ENCODE results near the gene DIP2C.
"Not testable (repeated sequence)": the region's sequence is repeated elsewhere in the genome, so short reads cannot be mapped to it uniquely, and the experiment has no call there.

The DIP2C gene

GRCh38 chr10:326894-327635 is 362.4 kb downstream of the DIP2C start:
- in situ Hi-C loops (cut with HindIII; ENCODE audit: low pct_ligation_motif_present, low sequenced_read_pairs) = no loop called here
- Histone ChIP-seq H3K36me3 (replicated peaks) (peaks cover 7% of the 10 kb centered on the region), H3K27ac (no peak overlapping the region), H3K27me3 (replicated peaks) (no peaks in the 10 kb centered on the region), H3K4me3 (ENCODE audit: low read depth, low read length) (no peak overlapping the region)
- TF ChIP-seq CTCF (IDR thresholded peaks at IDR 0.05; ENCODE audit: low read depth, low read length, missing control alignments) = no peak
- no peak for DNase-seq

GRCh38 chr10:326350-326749 is 363.1 kb downstream of the DIP2C start:
- no peak overlapping the region for H3K4me3 ChIP-seq (ENCODE audit: low read depth, low read length)
- no peak overlapping the region for H3K27ac ChIP-seq
- in situ Hi-C loops (cut with HindIII; ENCODE audit: low pct_ligation_motif_present, low sequenced_read_pairs) = no loop called here
- H3K36me3 ChIP-seq (replicated peaks) = peaks cover 7% of the 10 kb centered on the region
- DNase-seq = no peak
- TF ChIP-seq CTCF (IDR thresholded peaks at IDR 0.05; ENCODE audit: low read depth, low read length, missing control alignments) = no peak
- H3K27me3 ChIP-seq (replicated peaks) = no peaks in the 10 kb centered on the region

GRCh38 chr10:325282-325681 is 364.2 kb downstream of the DIP2C start:
- Histone ChIP-seq H3K27me3 (replicated peaks) (no peaks in the 10 kb centered on the region), H3K4me3 (ENCODE audit: low read depth, low read length) (no peak overlapping the region), H3K27ac (no peak overlapping the region), H3K36me3 (replicated peaks) (peaks cover 7% of the 10 kb centered on the region)
- no peak for TF ChIP-seq CTCF (IDR thresholded peaks at IDR 0.05; ENCODE audit: low read depth, low read length, missing control alignments)
- no peak for DNase-seq
- in situ Hi-C loops (cut with HindIII; ENCODE audit: low pct_ligation_motif_present, low sequenced_read_pairs) = no loop called here

DNA sequence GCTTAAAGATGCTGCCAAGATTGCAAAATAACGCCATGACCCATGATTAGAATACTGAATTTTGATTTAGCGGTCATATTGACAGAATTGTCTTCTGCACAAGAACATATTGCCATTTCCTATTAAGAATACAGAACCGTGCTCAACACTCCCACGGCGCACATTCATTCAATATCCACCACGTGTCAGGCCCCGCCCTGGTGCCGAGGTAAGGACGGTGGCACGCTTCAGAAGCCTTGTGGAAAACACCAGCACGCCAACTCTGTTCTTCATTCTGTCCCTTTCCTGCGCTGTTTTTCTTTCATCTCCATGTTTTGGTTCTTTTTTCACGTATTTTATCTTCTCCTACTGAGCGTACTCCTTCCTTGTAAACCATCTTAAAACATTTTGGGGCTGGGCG is 364.9 kb downstream of the DIP2C start:
- no peak overlapping the region for H3K4me3 ChIP-seq (ENCODE audit: low read depth, low read length)
- H3K27me3 ChIP-seq (replicated peaks) = no peaks in the 10 kb centered on the region
- peak overlapping the region; percentile 89 for H3K27ac ChIP-seq
- TF ChIP-seq CTCF (IDR thresholded peaks at IDR 0.05; ENCODE audit: low read depth, low read length, missing control alignments) = no peak
- peaks cover 7% of the 10 kb centered on the region for H3K36me3 ChIP-seq (replicated peaks)
- in situ Hi-C loops (cut with HindIII; ENCODE audit: low pct_ligation_motif_present, low sequenced_read_pairs) = no loop called here
- DNase-seq = no peak

DNA sequence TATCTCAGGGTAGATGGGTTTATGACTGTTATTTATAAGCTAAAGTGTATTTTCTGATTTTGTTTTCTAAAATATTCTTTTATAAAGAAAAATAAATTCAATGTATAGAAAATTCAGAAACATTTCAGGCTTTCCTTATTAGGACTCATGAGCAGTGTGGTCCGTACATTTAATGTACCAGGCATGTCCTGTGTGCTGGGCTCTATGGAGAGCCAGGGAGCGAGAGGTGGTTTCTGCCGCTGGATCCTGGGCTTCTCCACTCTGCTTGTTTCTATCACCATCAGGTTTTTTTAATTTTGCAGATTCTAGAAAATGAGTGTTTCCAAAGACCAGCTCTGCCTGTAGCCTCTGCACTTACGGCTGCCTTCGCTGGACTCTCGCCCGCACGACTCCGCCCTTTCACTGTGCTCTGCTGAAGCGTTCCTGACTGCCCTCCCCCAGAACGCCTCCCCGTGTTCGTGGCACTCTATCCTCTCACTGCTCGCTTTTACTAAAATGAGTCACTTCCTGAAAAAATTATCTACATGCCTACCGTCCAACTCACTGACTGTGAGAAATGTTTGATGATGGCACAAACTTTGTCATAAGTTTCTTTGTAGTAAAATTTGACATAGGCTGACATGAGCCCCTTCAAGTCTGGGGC is 365.7 kb downstream of the DIP2C start:
- in situ Hi-C loops (cut with HindIII; ENCODE audit: low pct_ligation_motif_present, low sequenced_read_pairs) = no loop called here
- peaks cover 7% of the 10 kb centered on the region for H3K36me3 ChIP-seq (replicated peaks)
- peak; percentile 97 for DNase-seq

DNA sequence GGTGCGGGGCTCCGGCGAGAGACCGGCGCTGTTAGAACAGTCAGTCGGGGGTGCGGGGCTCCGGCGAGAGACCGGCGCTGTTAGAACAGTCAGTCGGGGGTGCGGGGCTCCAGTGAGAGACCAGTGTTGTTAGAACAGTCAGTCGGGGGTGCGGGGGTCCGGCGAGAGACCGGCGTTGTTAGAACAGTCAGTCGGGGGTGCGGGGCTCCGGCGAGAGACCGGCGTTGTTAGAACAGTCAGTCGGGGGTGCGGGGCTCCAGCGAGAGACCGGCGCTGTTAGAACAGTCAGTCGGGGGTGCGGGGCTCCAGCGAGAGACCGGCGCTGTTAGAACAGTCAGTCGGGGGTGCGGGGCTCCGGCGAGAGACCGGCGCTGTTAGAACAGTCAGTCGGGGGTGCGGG is 366.4 kb downstream of the DIP2C start:
- H3K36me3 ChIP-seq (replicated peaks); H3K27ac ChIP-seq; H3K4me3 ChIP-seq (ENCODE audit: low read depth, low read length); H3K27me3 ChIP-seq (replicated peaks); DNase-seq; in situ Hi-C loops (cut with HindIII; ENCODE audit: low pct_ligation_motif_present, low sequenced_read_pairs): not testable (repeated sequence)

More for the DNA sequence above, 365.7 kb downstream of the DIP2C start:
- Histone ChIP-seq H3K27ac (peak overlapping the region; percentile 89), H3K4me3 (ENCODE audit: low read depth, low read length) (peak overlapping the region; percentile 41), H3K27me3 (replicated peaks) (no peaks in the 10 kb centered on the region)
- TF ChIP-seq CTCF (IDR thresholded peaks at IDR 0.05; ENCODE audit: low read depth, low read length, missing control alignments) = no peak

Data from brain microvascular endothelial cell (primary cell).